Heart left ventricle (tissue), 13 donors: ENCODE measurements around the gene ABCC9.

Experiments used
- POLR2A ChIP-seq, 2 donors: fragments of 450-650 bp; IDR thresholded peaks; one replicate each; pipeline ENCODE4 v1.6.1; 2017; ENCODE audit warnings: antibody characterized with exemption in 2 of 2, mild to moderate bottlenecking in 2 of 2, moderate library complexity in 2 of 2
- TF ChIP-seq, protein P1 (sequence below), 12 donors: fragments of 200-600 bp; sonication (generic) in 4 of 12; IDR thresholded peaks; one replicate each; pipeline versions ENCODE4 v1.5.0 to v1.8.0; 2018 to 2022; ENCODE audit warnings: antibody characterized with exemption in 12 of 12, mild to moderate bottlenecking in 5 of 12
- donor health status: ischemic (EF 13 %, LVEDD 7.1; RV severe dilation, severe dysfunction).
- donor health status: DM: no; HTN: yes; CAD: no.
- donor health status: DM: no; HTN: no; CAD: no.
- donor health status: ischemic (EF 25% LVEDD 6.9; RV normal size, moderate dysfunction).
- donor health status: ischemic (EF 25% LVEDD 5.7; RV mildly dilated, moderate dysfunction).
- donor health status: ischemic (EF 35%, LVEDD 5.7; RV mildly dilated, moderate dysfunction).
- donor health status: nonischemic (EF 11% LVEDD 7.7; RV severe dilation, severe dysfunction).
- donor health status: DM: yes; HTN: yes; CAD: no.
- donor health status: PGD.
- donor health status: ischemic (EF 29% LVEDD 5.4; RV normal size, mild dysfunction).
- donor health status: nonischemic (EF 23%, LVEDD 6.1; RV moderate dilation, normal function).

DNA sequence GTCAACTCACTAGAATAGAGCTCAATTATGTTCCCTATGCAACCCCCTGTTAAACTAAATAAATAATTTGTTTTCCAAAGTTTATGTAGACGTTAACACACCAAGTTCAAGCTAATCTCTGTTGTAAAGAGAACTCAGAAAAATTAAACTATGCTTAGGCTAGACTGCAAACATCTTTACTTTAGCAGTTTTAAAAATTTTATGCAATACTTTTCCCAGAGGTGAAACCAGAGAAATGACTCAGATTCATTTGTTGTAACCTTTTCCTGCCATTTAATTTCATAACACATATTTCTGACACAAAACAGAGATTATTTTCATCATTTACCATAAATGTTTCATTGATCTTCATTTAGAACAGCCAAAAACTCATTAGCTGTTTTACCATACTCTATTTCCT lies 27.4 kb downstream of the ABCC9 start:
- TF ChIP-seq, protein P1, sequence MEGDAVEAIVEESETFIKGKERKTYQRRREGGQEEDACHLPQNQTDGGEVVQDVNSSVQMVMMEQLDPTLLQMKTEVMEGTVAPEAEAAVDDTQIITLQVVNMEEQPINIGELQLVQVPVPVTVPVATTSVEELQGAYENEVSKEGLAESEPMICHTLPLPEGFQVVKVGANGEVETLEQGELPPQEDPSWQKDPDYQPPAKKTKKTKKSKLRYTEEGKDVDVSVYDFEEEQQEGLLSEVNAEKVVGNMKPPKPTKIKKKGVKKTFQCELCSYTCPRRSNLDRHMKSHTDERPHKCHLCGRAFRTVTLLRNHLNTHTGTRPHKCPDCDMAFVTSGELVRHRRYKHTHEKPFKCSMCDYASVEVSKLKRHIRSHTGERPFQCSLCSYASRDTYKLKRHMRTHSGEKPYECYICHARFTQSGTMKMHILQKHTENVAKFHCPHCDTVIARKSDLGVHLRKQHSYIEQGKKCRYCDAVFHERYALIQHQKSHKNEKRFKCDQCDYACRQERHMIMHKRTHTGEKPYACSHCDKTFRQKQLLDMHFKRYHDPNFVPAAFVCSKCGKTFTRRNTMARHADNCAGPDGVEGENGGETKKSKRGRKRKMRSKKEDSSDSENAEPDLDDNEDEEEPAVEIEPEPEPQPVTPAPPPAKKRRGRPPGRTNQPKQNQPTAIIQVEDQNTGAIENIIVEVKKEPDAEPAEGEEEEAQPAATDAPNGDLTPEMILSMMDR (IDR thresholded peaks at IDR 0.05), result no peak
- TF ChIP-seq POLR2A (IDR thresholded peaks at IDR 0.05), result no peak
